ENCODE measurements around the gene SETBP1.

Gene SETBP1

GRCh38 chr18:44725300-44726058 is 44.8 kb downstream of the SETBP1 start:
- no peak overlapping the region for H3K4me3 ChIP-seq (ENCODE audit: low read length)
- no peaks in the 10 kb centered on the region for H3K9me3 ChIP-seq (ENCODE audit: control insufficient read depth, low read depth, low read length)
- H3K27ac ChIP-seq (ENCODE audit: low read length): no peak overlapping the region
- peaks cover 13% of the 10 kb centered on the region for H3K4me1 ChIP-seq (ENCODE audit: control insufficient read depth, low read depth, low read length)
- H3K27me3 ChIP-seq (ENCODE audit: control insufficient read depth, insufficient read depth, low read length): no peaks in the 10 kb centered on the region
- H3K36me3 ChIP-seq (ENCODE audit: control insufficient read depth, low read depth, low read length): no peaks in the 10 kb centered on the region
- no peak overlapping the region for H3K9ac ChIP-seq (ENCODE audit: low read length)

- Histone ChIP-seq H3K4me1 (ENCODE audit: control insufficient read depth, low read depth, low read length) (peaks cover 13% of the 10 kb centered on the region), H3K27ac (ENCODE audit: low read length) (no peak overlapping the region), H3K9me3 (ENCODE audit: control insufficient read depth, low read depth, low read length) (no peaks in the 10 kb centered on the region), H3K27me3 (ENCODE audit: control insufficient read depth, insufficient read depth, low read length) (no peaks in the 10 kb centered on the region), H3K9ac (ENCODE audit: low read length) (no peak overlapping the region), H3K4me3 (ENCODE audit: low read length) (no peak overlapping the region), H3K36me3 (ENCODE audit: control insufficient read depth, low read depth, low read length) (no peaks in the 10 kb centered on the region)
These were observed 45.4 kb downstream of the SETBP1 start for GRCh38 chr18:44726059-44726421.

GRCh38 chr18:44727291-44727690 is 46.6 kb downstream of the SETBP1 start:
- no peak overlapping the region for H3K9ac ChIP-seq (ENCODE audit: low read length)
- no peak overlapping the region for H3K4me3 ChIP-seq (ENCODE audit: low read length)
- peaks cover 13% of the 10 kb centered on the region for H3K4me1 ChIP-seq (ENCODE audit: control insufficient read depth, low read depth, low read length)
- H3K27ac ChIP-seq (ENCODE audit: low read length): no peak overlapping the region
- no peaks in the 10 kb centered on the region for H3K27me3 ChIP-seq (ENCODE audit: control insufficient read depth, insufficient read depth, low read length)
- no peaks in the 10 kb centered on the region for H3K9me3 ChIP-seq (ENCODE audit: control insufficient read depth, low read depth, low read length)
- H3K36me3 ChIP-seq (ENCODE audit: control insufficient read depth, low read depth, low read length): no peaks in the 10 kb centered on the region

GRCh38 chr18:44729631-44730101 is 49.0 kb downstream of the SETBP1 start:
- no peak overlapping the region for H3K9ac ChIP-seq (ENCODE audit: low read length)
- H3K9me3 ChIP-seq (ENCODE audit: control insufficient read depth, low read depth, low read length): no peaks in the 10 kb centered on the region
- H3K27me3 ChIP-seq (ENCODE audit: control insufficient read depth, insufficient read depth, low read length): no peaks in the 10 kb centered on the region
- no peak overlapping the region for H3K27ac ChIP-seq (ENCODE audit: low read length)
- H3K4me3 ChIP-seq (ENCODE audit: low read length): no peak overlapping the region
- no peaks in the 10 kb centered on the region for H3K4me1 ChIP-seq (ENCODE audit: control insufficient read depth, low read depth, low read length)
- H3K36me3 ChIP-seq (ENCODE audit: control insufficient read depth, low read depth, low read length): no peaks in the 10 kb centered on the region

GRCh38 chr18:44730803-44731529 is 50.3 kb downstream of the SETBP1 start:
- Histone ChIP-seq H3K9ac (ENCODE audit: low read length) (no peak overlapping the region), H3K4me1 (ENCODE audit: control insufficient read depth, low read depth, low read length) (no peaks in the 10 kb centered on the region), H3K9me3 (ENCODE audit: control insufficient read depth, low read depth, low read length) (no peaks in the 10 kb centered on the region), H3K4me3 (ENCODE audit: low read length) (no peak overlapping the region), H3K36me3 (ENCODE audit: control insufficient read depth, low read depth, low read length) (no peaks in the 10 kb centered on the region), H3K27ac (ENCODE audit: low read length) (no peak overlapping the region), H3K27me3 (ENCODE audit: control insufficient read depth, insufficient read depth, low read length) (no peaks in the 10 kb centered on the region)

- Histone ChIP-seq H3K36me3 (ENCODE audit: control insufficient read depth, low read depth, low read length) (no peaks in the 10 kb centered on the region), H3K9ac (ENCODE audit: low read length) (no peak overlapping the region), H3K27me3 (ENCODE audit: control insufficient read depth, insufficient read depth, low read length) (no peaks in the 10 kb centered on the region), H3K4me3 (ENCODE audit: low read length) (no peak overlapping the region), H3K27ac (ENCODE audit: low read length) (no peak overlapping the region), H3K4me1 (ENCODE audit: control insufficient read depth, low read depth, low read length) (no peaks in the 10 kb centered on the region), H3K9me3 (ENCODE audit: control insufficient read depth, low read depth, low read length) (no peaks in the 10 kb centered on the region)
These were observed 51.0 kb downstream of the SETBP1 start for GRCh38 chr18:44731530-44732237.

- Histone ChIP-seq H3K27me3 (ENCODE audit: control insufficient read depth, insufficient read depth, low read length) (no peaks in the 10 kb centered on the region), H3K4me1 (ENCODE audit: control insufficient read depth, low read depth, low read length) (no peaks in the 10 kb centered on the region), H3K27ac (ENCODE audit: low read length) (no peak overlapping the region), H3K4me3 (ENCODE audit: low read length) (no peak overlapping the region), H3K9ac (ENCODE audit: low read length) (no peak overlapping the region), H3K9me3 (ENCODE audit: control insufficient read depth, low read depth, low read length) (no peaks in the 10 kb centered on the region), H3K36me3 (ENCODE audit: control insufficient read depth, low read depth, low read length) (no peaks in the 10 kb centered on the region)
These were observed 51.5 kb downstream of the SETBP1 start for GRCh38 chr18:44732238-44732563.

GRCh38 chr18:44732599-44732998 is 51.9 kb downstream of the SETBP1 start:
- Histone ChIP-seq H3K27me3 (ENCODE audit: control insufficient read depth, insufficient read depth, low read length) (no peaks in the 10 kb centered on the region), H3K36me3 (ENCODE audit: control insufficient read depth, low read depth, low read length) (no peaks in the 10 kb centered on the region), H3K9me3 (ENCODE audit: control insufficient read depth, low read depth, low read length) (no peaks in the 10 kb centered on the region), H3K4me3 (ENCODE audit: low read length) (no peak overlapping the region), H3K9ac (ENCODE audit: low read length) (no peak overlapping the region), H3K4me1 (ENCODE audit: control insufficient read depth, low read depth, low read length) (no peaks in the 10 kb centered on the region), H3K27ac (ENCODE audit: low read length) (no peak overlapping the region)

- H3K9me3 ChIP-seq (ENCODE audit: control insufficient read depth, low read depth, low read length): no peaks in the 10 kb centered on the region
- no peaks in the 10 kb centered on the region for H3K36me3 ChIP-seq (ENCODE audit: control insufficient read depth, low read depth, low read length)
- no peak overlapping the region for H3K27ac ChIP-seq (ENCODE audit: low read length)
- no peak overlapping the region for H3K9ac ChIP-seq (ENCODE audit: low read length)
- no peaks in the 10 kb centered on the region for H3K27me3 ChIP-seq (ENCODE audit: control insufficient read depth, insufficient read depth, low read length)
- no peak overlapping the region for H3K4me3 ChIP-seq (ENCODE audit: low read length)
- H3K4me1 ChIP-seq (ENCODE audit: control insufficient read depth, low read depth, low read length): no peaks in the 10 kb centered on the region
These were observed 52.5 kb downstream of the SETBP1 start for GRCh38 chr18:44733069-44733753.

- Histone ChIP-seq H3K9me3 (ENCODE audit: control insufficient read depth, low read depth, low read length) (no peaks in the 10 kb centered on the region), H3K27ac (ENCODE audit: low read length) (no peak overlapping the region), H3K27me3 (ENCODE audit: control insufficient read depth, insufficient read depth, low read length) (no peaks in the 10 kb centered on the region), H3K4me3 (ENCODE audit: low read length) (no peak overlapping the region), H3K4me1 (ENCODE audit: control insufficient read depth, low read depth, low read length) (no peaks in the 10 kb centered on the region), H3K36me3 (ENCODE audit: control insufficient read depth, low read depth, low read length) (no peaks in the 10 kb centered on the region), H3K9ac (ENCODE audit: low read length) (no peak overlapping the region)
These were observed 53.2 kb downstream of the SETBP1 start for GRCh38 chr18:44733754-44734465.

- Histone ChIP-seq H3K36me3 (ENCODE audit: control insufficient read depth, low read depth, low read length) (no peaks in the 10 kb centered on the region), H3K27ac (ENCODE audit: low read length) (no peak overlapping the region), H3K27me3 (ENCODE audit: control insufficient read depth, insufficient read depth, low read length) (no peaks in the 10 kb centered on the region), H3K4me1 (ENCODE audit: control insufficient read depth, low read depth, low read length) (no peaks in the 10 kb centered on the region), H3K9me3 (ENCODE audit: control insufficient read depth, low read depth, low read length) (no peaks in the 10 kb centered on the region), H3K9ac (ENCODE audit: low read length) (no peak overlapping the region), H3K4me3 (ENCODE audit: low read length) (no peak overlapping the region)
These were observed 54.4 kb downstream of the SETBP1 start for GRCh38 chr18:44735096-44735495.

All from iPS-18a (cell line).